SK-N-SH (cell line): ENCODE data around the gene STMND1. TPM values are rescaled to one million over a fixed set of nuclear protein-coding genes. Genes with fewer than 3 reads are reported as not detected.

Source experiments
- CTCF ChIA-PET: fragments of 300-600, 350-600 bp; formaldehyde crosslinking; extraction: SDS; loops from one replicate; lab custom pipeline; 2021; lab: Yijun Ruan, JAX
- POLR2A ChIA-PET: fragments of 350-600 bp; sonication (Branson Sonifier 250); formaldehyde crosslinking; extraction: SDS; loops from one replicate; lab custom pipeline; 2020; ENCODE audit warnings: antibody characterized with exemption, inconsistent platforms; lab: Yijun Ruan, JAX
- DNase-seq: peaks from one replicate; pipeline ENCODE4 v3.0.0; 2012
- H2AFZ ChIP-seq: fragments of 200-600 bp; sonication (generic); 2 replicates; pipeline ENCODE4 v1.8.1; 2016; ENCODE audit warnings: antibody characterized with exemption, mild to moderate bottlenecking, low read depth
- H3F3A ChIP-seq: fragments of 200-600 bp; sonication (generic); replicated peaks from 2 replicates; pipeline ENCODE3; 2016; ENCODE audit warnings: antibody characterized with exemption, mild to moderate bottlenecking; ENCODE audit not compliant: insufficient read depth
- H3K27ac ChIP-seq, 2 experiments: fragments of 200-500 bp in 1 of 2; fragments of 200-600 bp in 1 of 2; sonication (Bioruptor generic) in 1 of 2; sonication (generic), shearing (Covaris generic) in 1 of 2; 2 replicates each; pipeline versions ENCODE4 v1.5.1 to v1.6.1; 2014 to 2016; ENCODE audit warnings: low read depth in 2 of 2, inconsistent platforms in 1 of 2, low read length in 1 of 2, mild to moderate bottlenecking in 1 of 2, mixed read lengths in 1 of 2
- H3K27me3 ChIP-seq: fragments of 200-600 bp; sonication (generic), shearing (Covaris generic); 2 replicates; pipeline ENCODE4 v1.6.1; 2016; ENCODE audit warnings: mixed run types; ENCODE audit not compliant: insufficient read depth
- H3K36me3 ChIP-seq, 2 experiments: fragments of 200-500 bp in 1 of 2; fragments of 200-600 bp in 1 of 2; sonication (Bioruptor generic) in 1 of 2; sonication (generic) in 1 of 2; replicated peaks in 1 of 2; 2 replicates each; pipeline versions ENCODE3 to v1.5.1; 2014 to 2016; ENCODE audit warnings: low read length in 1 of 2, mild to moderate bottlenecking in 1 of 2; ENCODE audit not compliant: insufficient read depth in 2 of 2, control insufficient read depth in 1 of 2
- H3K4me1 ChIP-seq, 2 experiments: fragments of 200-500 bp in 1 of 2; fragments of 200-600 bp in 1 of 2; sonication (Bioruptor generic) in 1 of 2; sonication (generic), shearing (Covaris generic) in 1 of 2; 2 replicates each; pipeline versions ENCODE4 v1.5.1 to v1.6.1; 2014 to 2016; ENCODE audit warnings: low read depth in 1 of 2, low read length in 1 of 2, mixed run types in 1 of 2; ENCODE audit not compliant: insufficient read depth in 2 of 2, control insufficient read depth in 1 of 2
- H3K4me2 ChIP-seq: fragments of 200-600 bp; sonication (generic), shearing (Covaris generic); 2 replicates; pipeline ENCODE4 v1.6.1; 2017; ENCODE audit warnings: mixed run types
- H3K4me3 ChIP-seq, 2 experiments: fragments of 200-500 bp in 1 of 2; fragments of 200-600 bp in 1 of 2; sonication (Bioruptor generic) in 1 of 2; sonication (generic), shearing (Covaris generic) in 1 of 2; 2 replicates each; pipeline versions ENCODE4 v1.5.1 to v1.8.1; 2014 to 2016; ENCODE audit warnings: low read depth in 2 of 2, inconsistent platforms in 1 of 2, low read length in 1 of 2, mild to moderate bottlenecking in 1 of 2, mixed read lengths in 1 of 2, moderate library complexity in 1 of 2
- H3K79me2 ChIP-seq: fragments of 200-600 bp; sonication (generic); 2 replicates; pipeline ENCODE4 v1.8.1; 2017; ENCODE audit warnings: mild to moderate bottlenecking; ENCODE audit not compliant: insufficient read depth
- H3K9ac ChIP-seq: fragments of 200-600 bp; sonication (generic); 2 replicates; pipeline ENCODE4 v1.6.1; 2017; ENCODE audit warnings: mixed run types
- H3K9me2 ChIP-seq: fragments of 200-600 bp; sonication (generic); 2 replicates; pipeline ENCODE4 v1.6.1; 2017; ENCODE audit warnings: mixed run types
- H3K9me3 ChIP-seq: fragments of 200-600 bp; sonication (generic); 2 replicates; pipeline ENCODE4 v1.6.1; 2017; ENCODE audit warnings: mixed run types, mild to moderate bottlenecking, moderate library complexity
- H4K20me1 ChIP-seq: fragments of 200-600 bp; sonication (generic); 2 replicates; pipeline ENCODE4 v1.6.1; 2017; ENCODE audit warnings: mild to moderate bottlenecking, mixed run types; ENCODE audit not compliant: insufficient read depth
- CHD2 ChIP-seq: fragments of 150-350 bp; IDR thresholded peaks from 2 replicates; pipeline ENCODE4 v1.6.1; 2018; ENCODE audit warnings: low read length; ENCODE audit not compliant: partially characterized antibody
- ELF1 ChIP-seq: IDR thresholded peaks from 2 replicates; pipeline ENCODE4 v1.4.0; 2012
- EP300 ChIP-seq, 2 experiments: IDR thresholded peaks; 2 replicates each; pipeline versions ENCODE4 v1.4.0 to v1.6.1; 2012; ENCODE audit warnings: borderline replicate concordance in 1 of 2, low read depth in 1 of 2, low read length in 1 of 2
- EZH2phosphoT487 ChIP-seq: fragments of 200-600 bp; sonication (generic); IDR thresholded peaks from 2 replicates; pipeline ENCODE4 v1.6.1; 2017; ENCODE audit warnings: low read depth, mixed run types, mild to moderate bottlenecking, antibody characterized with exemption, moderate library complexity, borderline replicate concordance
- FOXJ3 ChIP-seq: sonication (generic); formaldehyde crosslinking; IDR thresholded peaks from 2 replicates; pipeline ENCODE4 v1.5.1; 2020; ENCODE audit warnings: mild to moderate bottlenecking, missing genetic modification reagents
- FOXM1 ChIP-seq: IDR thresholded peaks from 2 replicates; pipeline ENCODE4 v1.4.0; 2012; ENCODE audit warnings: low read depth, mild to moderate bottlenecking
- GABPA ChIP-seq: IDR thresholded peaks from 2 replicates; pipeline ENCODE4 v1.4.0; 2012; ENCODE audit warnings: low read depth, mild to moderate bottlenecking
- JUND ChIP-seq: IDR thresholded peaks from 2 replicates; pipeline ENCODE4 v1.4.0; 2012
- MAX ChIP-seq: IDR thresholded peaks from 2 replicates; pipeline ENCODE4 v1.4.0; 2012; ENCODE audit warnings: low read depth
- NFIC ChIP-seq: IDR thresholded peaks from 2 replicates; pipeline ENCODE4 v1.4.0; 2012; ENCODE audit warnings: borderline replicate concordance
- RAD21 ChIP-seq: IDR thresholded peaks from 2 replicates; pipeline ENCODE4 v1.6.1; 2012; ENCODE audit warnings: mild to moderate bottlenecking, low read length
- RCOR1 ChIP-seq: fragments of 150-350 bp; IDR thresholded peaks from 2 replicates; pipeline ENCODE4 v1.6.1; 2017; ENCODE audit warnings: antibody characterized with exemption, low read length
- RXRA ChIP-seq: IDR thresholded peaks from 2 replicates; pipeline ENCODE4 v1.4.0; 2012; ENCODE audit warnings: low read depth, mild to moderate bottlenecking, borderline replicate concordance
- SIN3A ChIP-seq: IDR thresholded peaks from 2 replicates; pipeline ENCODE4 v1.6.1; 2012; ENCODE audit warnings: low read depth, mild to moderate bottlenecking, low read length, moderate library complexity, borderline replicate concordance
- SMC3 ChIP-seq: IDR thresholded peaks from 2 replicates; pipeline ENCODE4 v1.6.1; 2012; ENCODE audit warnings: low read depth, low read length, improper control_type of control experiment
- TEAD4 ChIP-seq: IDR thresholded peaks from 2 replicates; pipeline ENCODE4 v1.4.0; 2012; ENCODE audit warnings: mild to moderate bottlenecking, borderline replicate concordance; ENCODE audit not compliant: insufficient read depth
- USF1 ChIP-seq: IDR thresholded peaks from 2 replicates; pipeline ENCODE4 v1.4.0; 2012; ENCODE audit warnings: low read depth, borderline replicate concordance
- USF2 ChIP-seq: fragments of 150-350 bp; IDR thresholded peaks from 2 replicates; pipeline ENCODE4 v1.6.1; 2017; ENCODE audit warnings: antibody characterized with exemption, low read length, low read depth, borderline replicate concordance
- YY1 ChIP-seq: IDR thresholded peaks from 2 replicates; pipeline ENCODE4 v1.4.0; 2012; ENCODE audit warnings: low read depth, mild to moderate bottlenecking
- ZBTB33 ChIP-seq: IDR thresholded peaks from 2 replicates; pipeline ENCODE4 v1.4.0; 2012; ENCODE audit warnings: low read depth, borderline replicate concordance
- WGBS: methylation state at CpG from one replicate; pipeline ENCODE4 v1.1.6; 2017; ENCODE audit warnings: low lambda C conversion rate; 5-methylcytosine and 5-hydroxymethylcytosine counted together
- polyA plus RNA-seq, 3 experiments: library from polyadenylated mRNA; depleted of rRNA; stranded (reverse); fragments of >200 nt; gene quantifications; 2 replicates each; pipeline ENCODE4 v1.2.3, GENCODE V29; 2012

Gene STMND1
- polyA plus RNA-seq, 1 of the 3 experiments (the other 2 are of a cell fraction), result not detected

GRCh38 chr6:17099401-17100059 lies 2.3 kb upstream of the STMND1 start:
- DNase-seq, result no peak
- Histone ChIP-seq H3K4me3 (no peak overlapping the region), H3F3A (no peaks in the 10 kb centered on the region), H3K27me3 (peaks cover 17% of the 10 kb centered on the region; the same call in 1 of the 2 replicates), H3K4me2 (no peak overlapping the region), H3K9ac (no peak overlapping the region), H3K79me2 (no peaks in the 10 kb centered on the region; the same call in 1 of the 2 replicates), H3K27ac (no peak overlapping the region), H3K4me1 (peaks cover 0 to 5% of the 10 kb centered on the region in 2 experiments; a peak in 1 of 4 replicates), H3K9me2 (no peaks in the 10 kb centered on the region), H3K9me3 (no peaks in the 10 kb centered on the region), H4K20me1 (no peaks in the 10 kb centered on the region), H2AFZ (no peak overlapping the region), H3K36me3 (no peaks in the 10 kb centered on the region)
- WGBS, result 56% methylated on average over 5 of the region's 5 CpGs
- POLR2A ChIA-PET, result no interaction called here
- CTCF ChIA-PET, result interaction anchor here (2.7 kb wide), 1 partner anchor 13 kb away, joined by 12 read pairs; no protein-coding TSS in a partner anchor
- TF ChIP-seq RXRA (no peak), RCOR1 (no peak), GABPA (no peak), TEAD4 (no peak), FOXJ3 (CRISPR knock-in tag) (no peak), FOXM1 (no peak), YY1 (no peak), EP300 (IDR thresholded peaks at IDR 0.05; ENCODE audit: borderline replicate concordance in 1 of 2, low read depth in 1 of 2, low read length in 1 of 2) (no peak), MAX (no peak), JUND (no peak), SMC3 (no peak), EZH2phosphoT487 (no peak), ZBTB33 (no peak), SIN3A (no peak), NFIC (no peak), CHD2 (no peak), ELF1 (no peak), RAD21 (no peak), USF1 (no peak), USF2 (no peak)
